DLD1 (cell line): ENCODE data around the gene SLC5A7.

Source experiments
- in situ Hi-C: cut with HindIII; loops from 2 replicates; pipeline ENCODE4 v1.10.0; 2017; ENCODE audit warnings: low sequenced_read_pairs

The SLC5A7 gene

GRCh38 chr2:107986278-107987217, at the start of gene SLC5A7:
Gene SLC5A7, plus strand, starts transcription at chr2:107986524. Its CDS starts 1,632 bp downstream, at chr2:107988156.
- in situ Hi-C loops: no loop called here

- in situ Hi-C loops: no loop called here
Observed at GRCh38 chr2:107961395-107961794, 24.9 kb upstream of the SLC5A7 start.

- in situ Hi-C loops: no loop called here
Observed at GRCh38 chr2:107964185-107964584, 22.1 kb upstream of the SLC5A7 start.

DNA sequence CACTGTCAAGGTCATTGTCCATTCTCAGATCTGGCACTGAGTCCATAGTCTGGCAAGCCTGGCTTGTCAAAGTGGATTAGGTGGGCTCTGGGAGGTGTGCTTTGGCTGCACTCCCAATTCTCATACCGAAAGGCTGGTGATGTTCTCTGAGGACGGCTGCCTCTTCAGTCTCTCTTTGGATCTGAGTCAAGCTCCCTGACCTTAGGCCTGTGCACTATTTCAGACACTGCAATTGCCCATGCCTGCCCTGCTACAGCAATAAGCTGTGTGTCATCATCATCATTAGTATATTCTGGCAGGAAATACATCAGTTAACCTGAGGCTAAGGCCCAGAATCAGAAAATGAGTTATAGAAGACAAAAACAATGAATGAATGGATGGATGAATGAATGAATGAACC, 1.6 kb upstream of the SLC5A7 start:
- in situ Hi-C loops: no loop called here

DNA sequence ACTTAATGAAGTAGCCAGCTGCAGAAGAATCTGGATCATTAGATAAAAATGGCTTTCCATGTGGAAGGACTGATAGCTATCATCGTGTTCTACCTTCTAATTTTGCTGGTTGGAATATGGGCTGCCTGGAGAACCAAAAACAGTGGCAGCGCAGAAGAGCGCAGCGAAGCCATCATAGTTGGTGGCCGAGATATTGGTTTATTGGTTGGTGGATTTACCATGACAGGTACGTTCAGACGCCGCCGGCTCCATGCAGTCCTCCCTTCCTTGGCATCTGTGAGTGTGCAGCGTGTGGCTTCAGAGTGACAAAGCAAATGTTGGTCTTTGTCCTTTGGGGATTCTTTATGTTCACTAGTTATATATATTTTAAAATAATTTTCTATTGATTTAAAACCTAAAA, 1.8 kb downstream of the SLC5A7 start:
- in situ Hi-C loops: no loop called here

DNA sequence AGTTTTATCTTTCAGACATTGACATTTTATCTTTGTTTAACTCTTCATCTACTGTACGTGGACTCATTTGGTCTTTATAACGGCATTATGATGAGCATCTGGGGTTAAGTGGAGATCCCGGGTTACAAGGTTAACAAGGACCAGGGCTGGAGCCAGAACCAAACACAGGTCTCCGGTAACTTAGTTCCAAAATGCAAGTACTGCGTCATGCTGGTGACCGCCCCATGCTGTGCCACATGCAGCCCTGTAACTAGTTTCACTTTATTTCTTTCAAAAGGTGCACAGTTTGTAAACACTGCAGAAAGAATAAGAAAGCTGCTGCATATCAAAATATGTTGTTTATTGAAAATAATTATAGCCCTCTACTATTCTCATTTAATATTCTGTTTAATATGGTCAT, 3.1 kb downstream of the SLC5A7 start:
- in situ Hi-C loops: no loop called here

DNA sequence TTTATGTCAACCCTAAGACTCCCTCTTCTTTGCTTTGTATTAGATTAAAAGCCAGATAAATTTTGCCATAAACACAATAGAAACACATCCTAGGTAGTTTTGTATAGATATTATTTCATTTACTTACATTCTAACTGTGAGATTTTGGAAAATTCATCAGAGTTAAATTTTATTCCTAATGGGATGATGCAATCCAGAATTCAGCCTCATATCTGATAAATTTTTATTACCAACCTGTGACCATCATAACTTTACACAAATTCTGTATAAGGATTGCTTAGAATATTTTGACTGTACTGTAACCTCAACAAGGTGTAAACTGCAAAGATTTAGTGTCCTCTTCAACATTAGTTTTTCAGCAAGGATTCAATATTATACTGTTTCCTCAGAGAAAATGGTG, 4.4 kb downstream of the SLC5A7 start:
- in situ Hi-C loops: no loop called here

GRCh38 chr2:107992069-107992468, 5.7 kb downstream of the SLC5A7 start:
- in situ Hi-C loops: no loop called here

- in situ Hi-C loops: no loop called here
Observed at GRCh38 chr2:107999158-107999557, 12.8 kb downstream of the SLC5A7 start.

DNA sequence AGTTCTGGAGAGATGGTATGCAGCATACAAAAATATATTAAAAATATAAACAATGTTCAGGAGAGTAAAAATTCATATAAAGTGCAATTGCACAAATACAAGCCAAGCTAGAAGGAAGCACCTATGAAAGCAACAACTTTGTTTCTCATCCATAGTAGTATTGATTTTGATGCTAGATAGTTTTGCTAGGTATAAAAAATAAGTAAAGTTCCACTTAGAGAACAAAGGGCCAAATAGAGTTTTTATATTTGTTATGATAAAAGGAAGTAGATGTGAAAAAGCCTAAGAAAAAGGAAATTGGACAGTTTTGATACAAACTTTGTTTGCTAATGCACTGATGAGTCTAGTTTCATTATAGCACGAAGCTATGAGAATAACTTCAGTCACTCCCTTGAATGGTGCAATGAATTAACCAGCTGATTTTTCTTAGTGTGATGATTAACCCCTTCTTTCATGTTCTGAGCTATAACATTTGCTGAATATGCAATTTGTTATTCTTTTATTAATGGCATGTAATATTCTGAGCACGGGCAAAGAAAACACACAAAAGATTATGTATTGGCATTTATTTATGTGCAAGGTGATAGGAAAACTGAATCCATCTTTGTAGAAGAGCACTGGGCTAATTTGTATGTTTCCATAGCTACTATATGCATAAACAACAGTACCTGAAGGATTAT, 24.7 kb downstream of the SLC5A7 start:
- in situ Hi-C loops: no loop called here

DNA sequence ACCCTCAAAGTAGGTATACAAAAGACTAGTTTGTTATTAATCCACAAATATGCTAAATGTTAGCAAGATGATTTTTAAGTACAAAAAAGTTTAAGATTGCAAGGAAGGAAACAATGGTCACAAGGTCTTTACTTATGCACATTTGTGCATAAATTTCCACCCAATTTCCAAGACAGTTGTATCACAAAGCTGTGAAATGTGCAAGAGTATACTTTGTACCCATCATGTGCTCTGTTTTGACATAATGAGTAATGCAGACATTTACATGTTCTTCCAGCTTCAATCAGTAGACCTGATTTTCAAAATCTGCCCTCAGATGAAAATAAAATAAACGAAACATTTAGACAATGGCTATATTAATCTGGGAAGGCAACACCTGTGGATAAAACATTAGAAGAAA, 27.0 kb downstream of the SLC5A7 start:
- in situ Hi-C loops: no loop called here

DNA sequence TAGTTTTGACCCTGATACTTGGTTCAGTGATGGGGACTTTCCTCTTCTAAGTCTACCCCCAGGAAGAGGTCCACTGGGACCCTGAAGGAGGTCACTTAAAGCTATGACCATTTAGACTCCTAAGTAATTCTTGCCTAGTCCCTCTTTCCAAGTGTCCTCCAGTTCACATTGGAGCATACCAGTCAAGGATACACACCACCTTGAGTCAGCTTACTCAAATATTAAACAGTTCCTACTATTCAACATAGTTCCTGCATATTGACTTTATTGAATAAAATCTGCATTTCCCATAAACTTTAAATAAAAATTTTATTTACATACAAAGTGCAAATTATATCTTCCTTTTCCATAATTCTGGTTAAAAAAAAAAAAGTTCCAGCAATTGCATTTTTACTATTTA, 36.3 kb downstream of the SLC5A7 start:
- in situ Hi-C loops: no loop called here

DNA sequence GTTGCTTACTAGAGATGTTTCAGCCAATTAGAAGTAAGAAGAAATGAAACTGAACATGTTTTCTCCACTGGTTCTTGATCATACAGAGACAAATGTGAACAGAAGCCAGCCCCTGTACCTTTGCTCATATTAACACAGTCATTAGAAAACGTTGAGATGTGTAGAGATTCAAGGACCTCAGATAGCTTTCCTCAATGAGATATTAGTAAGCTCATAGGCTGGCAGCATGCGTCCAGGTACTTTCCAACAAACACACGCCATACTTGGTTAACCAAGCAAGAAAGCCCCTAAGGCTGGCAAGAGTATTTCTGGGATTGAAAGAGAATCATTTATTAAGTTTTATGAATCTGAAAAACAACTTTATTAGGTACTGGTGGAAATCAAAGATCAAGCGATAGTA, 37.5 kb downstream of the SLC5A7 start:
- in situ Hi-C loops: no loop called here

- in situ Hi-C loops: no loop called here
Observed at GRCh38 chr2:108026092-108026794, 39.9 kb downstream of the SLC5A7 start.

DNA sequence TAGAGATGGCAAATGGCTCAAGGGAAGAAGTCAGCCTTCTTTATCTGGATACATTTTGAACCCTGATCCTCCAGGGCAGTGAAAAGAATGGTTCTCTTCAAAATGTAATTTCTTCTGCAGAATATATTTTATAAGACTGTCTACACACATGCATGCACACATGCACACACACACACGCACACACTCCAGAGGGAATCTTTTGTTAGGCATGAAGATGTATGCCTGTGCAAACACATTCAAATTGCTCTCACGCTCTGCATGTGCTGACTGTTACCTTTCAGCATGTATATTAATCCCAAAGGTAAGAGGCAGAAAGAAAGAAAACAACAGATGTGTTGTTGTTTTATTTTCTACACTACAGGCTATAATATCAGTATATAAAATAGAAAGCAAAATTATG, 43.2 kb downstream of the SLC5A7 start:
- in situ Hi-C loops: no loop called here

DNA sequence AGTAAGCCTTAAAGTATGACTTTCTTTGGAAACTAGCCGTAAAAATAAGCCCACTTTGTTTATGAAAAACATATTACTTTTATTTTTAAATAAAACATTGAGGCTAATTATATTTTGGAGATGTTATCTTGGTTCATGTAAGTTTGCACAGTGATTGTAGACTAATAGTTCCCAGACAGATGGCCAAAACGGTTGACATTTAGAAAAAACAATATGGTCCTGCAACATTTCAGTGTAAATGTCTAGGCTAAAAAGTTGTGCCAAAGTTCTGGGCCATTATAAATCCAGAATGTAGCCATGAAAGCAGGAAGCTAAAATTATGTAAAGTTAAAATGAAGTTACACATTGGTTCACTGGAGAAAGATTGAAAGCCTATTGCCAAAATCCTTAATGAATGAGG, 43.6 kb downstream of the SLC5A7 start:
- in situ Hi-C loops: no loop called here

GRCh38 chr2:108031471-108031941, 45.2 kb downstream of the SLC5A7 start:
- in situ Hi-C loops: no loop called here

- in situ Hi-C loops: no loop called here
Observed at GRCh38 chr2:108034843-108035242, 48.5 kb downstream of the SLC5A7 start.

DNA sequence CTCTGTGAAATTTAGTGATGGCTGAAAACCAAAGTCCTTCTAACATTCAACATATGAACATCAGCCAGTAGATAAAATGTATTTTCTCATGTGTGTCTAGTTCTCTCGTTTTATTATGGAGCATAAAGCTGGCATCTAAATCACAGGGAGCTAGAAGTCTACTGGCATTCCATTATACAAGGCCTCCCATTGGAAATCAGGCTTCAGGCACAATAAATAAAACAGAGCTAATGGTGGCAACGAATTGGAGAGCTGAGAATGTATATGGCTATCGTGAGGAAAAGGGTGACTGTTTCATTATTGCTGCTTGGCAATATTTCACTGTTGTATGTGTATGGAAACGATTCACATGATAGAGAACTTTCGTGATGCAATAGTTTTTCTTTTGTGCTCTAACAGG, 62.4 kb downstream of the SLC5A7 start:
- in situ Hi-C loops: no loop called here

- in situ Hi-C loops: no loop called here
Observed at GRCh38 chr2:108058576-108059137, 72.3 kb downstream of the SLC5A7 start.

DNA sequence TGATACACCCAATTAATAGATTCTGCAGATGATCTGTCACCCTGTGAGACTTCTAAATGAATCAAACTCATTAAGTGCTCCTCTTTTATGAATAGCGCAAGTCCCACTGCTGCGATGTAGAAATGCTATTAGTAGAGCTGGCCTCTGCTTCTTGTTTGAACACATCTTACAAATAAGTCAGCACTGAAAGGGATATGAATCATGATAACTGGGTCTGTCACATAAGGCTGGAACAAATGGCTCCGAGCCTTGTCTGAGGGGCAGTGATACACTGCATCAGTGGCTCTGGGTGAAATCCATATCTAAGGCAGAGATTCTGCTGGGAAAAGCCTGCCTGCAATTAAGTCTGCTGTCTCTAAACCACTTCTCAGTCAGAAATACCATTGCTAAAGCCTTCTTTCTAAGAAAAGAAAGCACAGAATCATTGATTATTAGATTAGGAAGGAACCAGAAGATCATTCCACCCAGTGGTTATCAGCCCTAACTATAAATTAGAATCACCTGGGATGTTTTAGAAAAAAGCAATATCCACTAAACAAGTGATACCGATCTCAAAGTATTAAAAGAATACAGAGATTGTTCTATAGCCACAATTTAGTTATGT, 75.2 kb downstream of the SLC5A7 start:
- in situ Hi-C loops: no loop called here
